NCI-H446 treated with DMSO at 0.1 percent for 48 hours (cell line): ENCODE data around the gene RIPOR3.
A peak's percentile ranks its signal among the peaks of the same experiment; 100 is the strongest.
"Not testable (repeated sequence)": the region's sequence is repeated elsewhere in the genome, so short reads cannot be mapped to it uniquely, and the experiment has no call there.

ENCODE experiments used
- DNase-seq: peaks from one replicate; lab custom pipeline; 2025; lab: John Stamatoyannopoulos, UW

RIPOR3 gene

DNA sequence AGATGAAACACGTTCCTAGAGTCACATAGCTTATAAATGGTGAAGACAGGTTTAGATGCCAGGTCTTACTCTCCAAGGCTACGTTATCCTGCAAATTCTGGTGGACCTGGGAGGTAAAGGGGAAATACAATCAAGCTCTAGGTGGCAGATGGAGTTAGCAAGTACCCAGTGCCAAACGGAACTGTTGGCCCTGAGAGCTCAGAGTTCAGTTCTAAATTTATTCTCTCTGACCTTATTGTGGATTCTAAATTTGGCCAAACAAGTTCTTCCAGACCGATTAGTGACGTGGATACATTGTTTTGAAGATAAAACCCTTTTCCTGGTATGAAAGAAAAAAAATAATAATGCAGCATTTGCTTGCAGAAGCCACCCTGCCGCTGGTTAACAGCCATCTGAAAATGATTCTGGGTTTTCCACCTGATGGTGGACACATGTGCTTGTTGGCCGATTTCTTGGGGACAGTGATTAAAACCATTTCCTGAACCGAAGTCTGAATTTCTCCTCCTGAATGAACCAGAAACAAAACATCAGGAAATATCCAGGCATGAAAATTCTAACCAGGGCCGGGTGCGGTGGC is 32.5 kb downstream of the RIPOR3 start:
- no peak for DNase-seq

GRCh38 chr20:50655311-50655880 is 35.9 kb downstream of the RIPOR3 start:
- DNase-seq, result peak; percentile 28

DNA sequence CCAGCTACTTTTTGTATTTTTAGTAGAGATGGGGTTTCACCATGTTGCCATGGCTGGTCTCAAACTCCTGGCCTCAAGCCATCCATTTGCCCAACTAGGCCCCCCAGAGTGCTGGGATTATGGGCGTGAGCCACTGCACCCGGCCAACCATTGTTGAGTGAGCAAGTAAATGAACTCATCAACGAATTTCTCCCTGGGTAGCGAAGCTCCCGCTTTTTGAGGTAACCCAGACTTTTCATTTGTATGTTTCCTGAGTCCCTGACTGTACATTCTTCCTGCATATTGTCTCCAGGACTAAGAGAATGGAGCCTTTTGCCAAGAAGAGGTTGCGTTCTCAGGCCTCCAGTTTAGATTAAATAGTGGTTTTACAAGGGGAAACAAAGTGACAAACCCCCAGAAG is 36.4 kb downstream of the RIPOR3 start:
- no peak for DNase-seq

DNA sequence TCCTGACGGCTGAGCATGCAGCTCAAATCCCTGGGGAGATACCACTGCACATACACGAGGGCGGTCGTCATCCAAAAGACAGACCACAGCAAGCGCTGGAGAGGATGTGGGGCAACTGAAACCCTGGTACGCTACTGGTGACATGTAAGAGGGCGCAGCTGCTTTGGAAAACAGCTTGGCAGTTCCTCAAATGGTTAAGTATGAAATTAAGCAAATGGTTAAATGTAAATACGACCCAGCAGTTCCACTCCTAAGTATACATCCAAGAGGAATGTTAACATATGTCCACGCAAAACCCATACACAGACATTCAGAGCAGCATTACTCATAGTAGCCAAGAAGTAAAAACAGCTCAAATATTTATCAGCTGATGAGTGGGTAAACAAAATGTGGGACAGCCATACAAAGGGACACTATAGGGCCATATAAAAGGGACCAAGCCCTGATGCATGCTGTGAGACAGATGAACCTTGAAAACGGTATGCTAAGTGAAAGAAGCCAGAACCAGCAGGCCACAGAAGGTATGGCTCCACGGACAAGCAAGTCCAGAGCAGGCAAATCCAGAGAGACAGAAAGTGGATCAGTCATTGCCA is 38.5 kb downstream of the RIPOR3 start:
- no peak for DNase-seq

DNA sequence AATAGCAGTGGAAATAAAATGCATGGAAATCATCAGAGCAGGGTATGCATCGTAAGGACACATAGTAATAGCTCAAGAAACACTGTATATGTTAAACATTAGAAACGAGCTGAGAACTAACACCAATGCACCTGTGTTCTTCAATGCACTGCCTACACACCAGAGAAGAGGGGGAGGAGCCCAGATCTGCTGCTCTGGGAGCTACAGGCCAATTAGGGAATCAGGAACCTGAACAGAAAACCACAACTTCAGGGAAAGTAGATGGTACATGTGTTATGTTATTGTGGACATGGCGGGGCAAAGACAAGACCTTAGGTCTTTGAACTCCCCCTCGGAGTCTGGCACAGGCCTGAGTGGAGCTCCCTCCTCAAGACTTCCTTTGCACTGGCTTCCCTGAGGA is 39.7 kb downstream of the RIPOR3 start:
- no peak for DNase-seq

GRCh38 chr20:50649590-50649989 is 41.8 kb downstream of the RIPOR3 start:
- DNase-seq, result no peak

GRCh38 chr20:50648651-50649050 is 42.7 kb downstream of the RIPOR3 start:
- no peak for DNase-seq

GRCh38 chr20:50646483-50646996 is 44.8 kb downstream of the RIPOR3 start:
- no peak for DNase-seq

DNA sequence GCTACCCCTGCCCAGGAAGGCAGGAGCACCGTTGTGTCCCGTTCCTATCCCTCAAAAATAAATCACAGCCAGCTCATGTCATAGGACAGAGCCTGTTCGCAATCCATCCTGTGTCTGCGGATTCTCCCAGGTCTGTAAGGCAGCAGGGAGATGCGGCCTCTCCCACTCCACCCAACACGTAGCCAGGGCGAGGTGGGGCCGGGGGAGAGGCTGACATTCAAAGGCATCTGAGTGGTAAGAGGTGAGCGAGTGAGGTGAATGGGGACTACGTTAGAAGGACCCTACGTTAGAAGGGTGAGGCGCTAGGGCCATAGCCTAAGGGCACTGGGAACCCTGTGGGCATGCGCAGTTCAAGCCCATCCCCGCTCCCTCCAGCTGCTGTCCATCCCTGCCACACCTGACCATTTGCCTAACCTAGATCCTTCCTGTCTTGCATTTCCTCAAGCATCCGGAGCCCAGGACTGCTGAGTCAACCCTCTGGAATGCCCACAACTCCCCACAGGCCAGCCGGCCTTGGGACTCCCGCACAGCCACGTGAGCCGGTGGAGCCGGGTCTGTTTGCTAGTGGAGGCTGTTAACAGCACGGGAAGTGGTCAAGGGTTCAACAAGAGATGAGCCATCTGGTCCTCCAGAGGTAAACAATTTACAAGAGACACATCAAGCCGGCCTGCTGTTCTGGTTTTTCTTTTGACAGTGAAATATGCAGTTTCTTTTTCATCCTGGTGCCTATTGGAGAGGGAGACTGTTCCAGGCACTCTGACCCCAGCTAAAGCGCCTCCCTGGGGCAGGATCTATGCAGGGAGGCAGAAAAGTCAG is 45.9 kb downstream of the RIPOR3 start:
- no peak for DNase-seq

GRCh38 chr20:50642288-50642803 is 49.0 kb downstream of the RIPOR3 start:
- no peak for DNase-seq

- DNase-seq, result not testable (repeated sequence)
Observed at GRCh38 chr20:50641625-50642287, 49.6 kb downstream of the RIPOR3 start.

- not testable (repeated sequence) for DNase-seq
Observed at GRCh38 chr20:50639971-50640711, 51.2 kb downstream of the RIPOR3 start.

DNA sequence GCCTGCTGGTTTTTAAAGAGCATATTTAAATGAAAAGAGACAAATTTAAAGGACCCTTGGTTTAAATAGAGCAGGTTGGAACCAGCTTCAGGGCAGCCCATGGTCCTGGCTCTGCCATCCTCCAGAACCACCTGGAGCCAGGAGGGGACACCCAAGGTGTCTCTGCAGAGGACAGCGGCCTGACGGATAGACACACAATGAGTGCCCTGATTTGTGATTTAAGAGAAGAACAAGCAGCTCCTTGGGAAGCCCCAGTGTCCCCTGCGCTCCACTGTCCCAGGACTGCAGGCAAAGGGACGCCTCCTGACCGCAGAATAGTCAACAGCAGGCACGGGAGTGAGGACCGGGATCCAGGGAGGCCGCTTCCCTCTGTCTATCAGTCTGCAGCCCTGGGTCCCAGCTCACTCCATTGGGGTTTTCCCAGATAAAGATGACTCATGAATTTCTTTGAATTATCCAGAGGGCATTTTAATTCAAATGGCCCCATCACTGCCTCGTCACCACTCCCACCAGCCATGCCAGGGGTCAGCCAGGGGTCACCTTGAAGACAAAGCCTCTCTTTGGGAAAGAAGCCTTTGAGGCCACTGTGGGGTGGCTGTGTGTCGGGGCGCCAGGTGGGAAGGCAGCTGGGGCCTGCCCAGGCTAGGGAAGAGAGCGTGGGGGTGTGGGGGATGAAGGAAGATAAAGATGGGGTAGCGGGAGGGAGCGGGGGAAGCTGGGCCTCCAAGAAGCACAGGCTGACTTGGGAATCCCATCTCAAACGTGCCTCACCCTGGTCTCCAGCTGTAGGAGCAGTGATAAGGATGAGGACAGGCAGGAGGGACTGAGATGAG is 53.1 kb downstream of the RIPOR3 start:
- DNase-seq, result not testable (repeated sequence)

GRCh38 chr20:50636601-50637540 is 54.5 kb downstream of the RIPOR3 start:
- DNase-seq, result no peak

- DNase-seq, result no peak
Observed at GRCh38 chr20:50635676-50636600, 55.4 kb downstream of the RIPOR3 start.

DNA sequence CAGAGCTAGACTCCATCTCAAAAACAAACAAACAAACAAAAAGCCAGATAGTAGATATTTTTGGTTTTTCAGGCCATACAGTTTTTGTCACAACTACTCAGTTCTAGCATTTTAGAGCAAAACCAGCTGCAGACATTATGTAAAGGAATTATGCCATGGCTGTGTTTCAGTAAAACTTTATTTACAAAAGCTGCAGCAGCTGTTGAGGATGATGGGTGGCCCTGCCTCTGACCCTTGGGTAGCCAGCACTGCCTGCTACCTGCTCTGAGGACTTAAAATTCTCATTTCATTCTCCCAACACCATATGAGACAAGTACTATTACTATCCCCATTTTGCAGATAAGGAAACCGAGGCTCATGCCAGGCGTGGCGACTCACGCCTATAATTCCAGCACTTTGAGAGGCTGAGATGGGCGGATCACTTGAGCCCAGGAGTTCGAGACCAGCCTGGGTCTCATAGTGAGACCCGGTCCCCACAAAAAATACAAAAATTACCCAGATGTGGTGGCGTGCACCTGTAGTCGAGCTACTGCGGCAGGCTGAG is 56.3 kb downstream of the RIPOR3 start:
- no peak for DNase-seq

- DNase-seq, result no peak
Observed at GRCh38 chr20:50634191-50634590, 57.2 kb downstream of the RIPOR3 start.

DNA sequence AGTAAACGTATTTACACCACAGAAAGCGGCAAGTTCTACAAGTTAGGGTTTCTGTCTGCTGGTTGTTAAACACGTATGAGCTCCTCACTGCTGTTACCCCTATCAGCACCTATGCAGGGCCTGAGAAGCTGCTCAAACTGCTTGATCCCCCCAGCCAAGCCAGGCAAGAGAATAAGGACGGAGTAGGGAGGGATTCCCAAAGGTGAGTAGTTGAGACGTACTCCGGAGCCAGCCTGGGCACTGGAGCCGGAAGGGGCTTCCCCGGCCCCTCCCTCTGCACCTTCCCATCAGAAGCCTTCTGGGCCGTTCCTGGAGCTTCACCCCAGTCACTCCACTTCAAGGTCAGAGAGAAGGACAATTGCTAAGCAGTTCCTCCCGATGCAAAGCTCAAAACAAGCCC is 58.0 kb downstream of the RIPOR3 start:
- DNase-seq, result no peak
